GM03348 (cell line): ENCODE measurements around the gene LIN52.

Experiments
- DNase-seq: peaks from one replicate; pipeline ENCODE4 v3.0.0; 2012; ENCODE audit warnings: low spot score

Gene LIN52

GRCh38 chr14:74194506-74195274, 109.9 kb downstream of the LIN52 start:
- no peak for DNase-seq

GRCh38 chr14:74195623-74196022, 110.9 kb downstream of the LIN52 start:
- no peak for DNase-seq

GRCh38 chr14:74198441-74199234, 113.9 kb downstream of the LIN52 start:
- no peak for DNase-seq

- no peak for DNase-seq
Observed at GRCh38 chr14:74202113-74202512, 117.4 kb downstream of the LIN52 start.

- DNase-seq: no peak
Observed at GRCh38 chr14:74203639-74204038, 118.9 kb downstream of the LIN52 start.

GRCh38 chr14:74204491-74204890, 119.7 kb downstream of the LIN52 start:
- no peak for DNase-seq

GRCh38 chr14:74205882-74206281, 121.1 kb downstream of the LIN52 start:
- no peak for DNase-seq

GRCh38 chr14:74207943-74208342, 123.2 kb downstream of the LIN52 start:
- DNase-seq: no peak

- no peak for DNase-seq
Observed at GRCh38 chr14:74208642-74209041, 123.9 kb downstream of the LIN52 start.

- DNase-seq: no peak
Observed at GRCh38 chr14:74211945-74212580, 127.3 kb downstream of the LIN52 start.

GRCh38 chr14:74213907-74214803, 129.4 kb downstream of the LIN52 start:
- no peak for DNase-seq

GRCh38 chr14:74216671-74217070, 131.9 kb downstream of the LIN52 start:
- no peak for DNase-seq

- DNase-seq: peak; percentile 95
Observed at GRCh38 chr14:74217672-74218448, 133.1 kb downstream of the LIN52 start.

- DNase-seq: no peak
Observed at GRCh38 chr14:74218462-74218861, 133.7 kb downstream of the LIN52 start.

- DNase-seq: no peak
Observed at GRCh38 chr14:74219277-74220205, 134.8 kb downstream of the LIN52 start.

- no peak for DNase-seq
Observed at GRCh38 chr14:74220991-74221390, 136.2 kb downstream of the LIN52 start.

- no peak for DNase-seq
Observed at GRCh38 chr14:74221741-74222140, 137.0 kb downstream of the LIN52 start.

GRCh38 chr14:74223016-74223415, 138.3 kb downstream of the LIN52 start:
- DNase-seq: no peak

GRCh38 chr14:74231784-74232183, 147.0 kb downstream of the LIN52 start:
- DNase-seq: no peak

- DNase-seq: no peak
Observed at GRCh38 chr14:74235017-74235416, 150.3 kb downstream of the LIN52 start.
